Sigmoid colon (tissue), 3 donors: ENCODE data around the gene TCAIM.

Source experiments
- CTCF ChIP-seq, 4 experiments: fragments of 450-650 bp in 3 of 4; fragments of 200-600 bp in 1 of 4; IDR thresholded peaks; one replicate each; pipeline ENCODE4 v1.5.1; 2016 to 2019; ENCODE audit warnings: antibody characterized with exemption in 4 of 4, mild to moderate bottlenecking in 3 of 4, moderate library complexity in 2 of 4
- POLR2A ChIP-seq, 2 donors: fragments of 450-650 bp; IDR thresholded peaks; one replicate each; pipeline ENCODE4 v1.6.1; 2016; ENCODE audit warnings: antibody characterized with exemption in 2 of 2, mild to moderate bottlenecking in 2 of 2, moderate library complexity in 2 of 2

GRCh38 chr3:44419116-44419922, 80.8 kb downstream of the TCAIM start:
- TF ChIP-seq CTCF (IDR thresholded peaks at IDR 0.05) (no peak), POLR2A (IDR thresholded peaks at IDR 0.05) (no peak)
